Upper lobe of left lung (tissue), 6 donors: ENCODE measurements around the gene GATAD2B. TPM values are rescaled to one million over a fixed set of nuclear protein-coding genes. Genes with fewer than 3 reads are reported as not detected.

Experiments used
- ATAC-seq, 2 donors: fragments of 200-7000 bp; cut with Tn5 transposase; one replicate each; pipeline ENCODE4 v1.9.1; 2022; ENCODE audit warnings: mild to moderate bottlenecking in 2 of 2, moderate library complexity in 2 of 2; ENCODE audit not compliant: low FRiP score in 2 of 2
- DNase-seq, 2 donors: peaks; one replicate each; pipeline ENCODE4 v3.0.0-alpha.2; 2019 to 2020
- H3K27ac ChIP-seq, 4 donors: fragments of 200-600 bp; sonication (generic); one replicate each; pipeline ENCODE4 v1.5.1; 2016 to 2019
- H3K27me3 ChIP-seq, 4 donors: fragments of 200-600 bp; sonication (generic); one replicate each; pipeline ENCODE4 v1.5.1; 2017 to 2019
- H3K36me3 ChIP-seq, 4 donors: fragments of 200-600 bp; sonication (generic); one replicate each; pipeline ENCODE4 v1.5.1; 2016 to 2019
- H3K4me1 ChIP-seq, 4 donors: fragments of 200-600 bp; sonication (generic); one replicate each; pipeline ENCODE4 v1.5.1; 2018 to 2019
- H3K4me3 ChIP-seq, 4 donors: fragments of 200-600 bp; sonication (generic); one replicate each; pipeline ENCODE4 v1.5.1; 2017 to 2019; ENCODE audit warnings: mild to moderate bottlenecking in 2 of 4, moderate library complexity in 1 of 4
- H3K9me3 ChIP-seq, 4 donors: fragments of 200-600 bp; sonication (generic); one replicate each; pipeline ENCODE4 v1.5.1; 2018 to 2019
- EP300 ChIP-seq, 4 donors: sonication (generic); formaldehyde crosslinking; IDR thresholded peaks; one replicate each; pipeline ENCODE4 v1.5.1; 2017; ENCODE audit warnings: antibody characterized with exemption in 4 of 4, control low read depth in 2 of 4
- POLR2A ChIP-seq, 4 donors: fragments of 450-650 bp; IDR thresholded peaks; one replicate each; pipeline ENCODE4 v1.5.1; 2016 to 2017; ENCODE audit warnings: antibody characterized with exemption in 4 of 4, mild to moderate bottlenecking in 2 of 4
- POLR2AphosphoS5 ChIP-seq, 2 donors: sonication (generic); formaldehyde crosslinking; IDR thresholded peaks; one replicate each; pipeline ENCODE4 v1.5.1; 2017; ENCODE audit warnings: antibody characterized with exemption in 2 of 2
- WGBS, 2 donors: methylation state at CpG; one replicate each; pipeline ENCODE4 v1.1.5; 2017 to 2018; 5-methylcytosine and 5-hydroxymethylcytosine counted together
- total RNA-seq, 6 donors: library from RNA; depleted of rRNA in 4 of 6; stranded (reverse); fragments of >200 nt in 4 of 6; gene quantifications; one replicate each; pipeline versions ENCODE4 v1.1.0 to v1.2.1, GENCODE V29; 2016 to 2021
- TF ChIP-seq, protein P1 (sequence below), 6 experiments: fragments of 450-650 bp in 4 of 6; fragments of 200-600 bp in 2 of 6; sonication (generic) in 2 of 6; IDR thresholded peaks; one replicate each; pipeline ENCODE4 v1.5.1; 2016 to 2019; ENCODE audit warnings: antibody characterized with exemption in 6 of 6
- donor health status: DM: no; HTN: no; CAD: no; lungs with moderate emphysema.
- donor health status: DM: no; HTN: yes; CAD: no; lungs with severe emphysema.

GATAD2B gene
- total RNA-seq, 6 donors from 2014 or later: 16.0 to 50.3 (median 37.8) TPM

DNA sequence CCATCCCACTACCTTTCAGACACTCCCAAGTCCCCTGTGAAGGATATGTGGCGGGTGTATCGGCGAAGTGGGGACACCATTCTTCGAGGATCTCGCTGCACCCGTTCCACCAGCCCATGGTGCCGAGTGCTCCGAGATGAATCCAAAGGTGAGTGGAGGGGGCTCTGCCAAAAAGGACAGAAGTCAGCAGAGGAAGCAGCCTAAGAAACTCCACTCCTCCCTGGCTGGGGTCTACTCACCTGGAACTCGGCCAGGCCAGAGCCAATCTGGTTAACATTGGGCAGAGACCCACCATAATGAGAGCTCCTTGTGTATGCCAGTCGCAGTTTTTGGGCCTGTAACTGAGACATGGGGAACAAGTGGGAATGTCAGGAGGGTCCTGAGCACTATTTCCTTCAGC is 32.1 kb upstream of the GATAD2B start:
- DNase-seq (no peak), ATAC-seq (no peak)
- WGBS, 2 donors: 97 to 98% methylated on average over 9 to 10 of the region's 10 CpGs
- Histone ChIP-seq H3K27ac (no peak overlapping the region), H3K4me3 (no peak overlapping the region), H3K27me3 (no peaks in the 10 kb centered on the region), H3K36me3 (peaks cover 24 to 58% (median 42%) of the 10 kb centered on the region in 4 donors), H3K9me3 (no peaks in the 10 kb centered on the region), H3K4me1 (peaks cover 27 to 47% (median 31%) of the 10 kb centered on the region in 4 donors)
- TF ChIP-seq, protein P1, sequence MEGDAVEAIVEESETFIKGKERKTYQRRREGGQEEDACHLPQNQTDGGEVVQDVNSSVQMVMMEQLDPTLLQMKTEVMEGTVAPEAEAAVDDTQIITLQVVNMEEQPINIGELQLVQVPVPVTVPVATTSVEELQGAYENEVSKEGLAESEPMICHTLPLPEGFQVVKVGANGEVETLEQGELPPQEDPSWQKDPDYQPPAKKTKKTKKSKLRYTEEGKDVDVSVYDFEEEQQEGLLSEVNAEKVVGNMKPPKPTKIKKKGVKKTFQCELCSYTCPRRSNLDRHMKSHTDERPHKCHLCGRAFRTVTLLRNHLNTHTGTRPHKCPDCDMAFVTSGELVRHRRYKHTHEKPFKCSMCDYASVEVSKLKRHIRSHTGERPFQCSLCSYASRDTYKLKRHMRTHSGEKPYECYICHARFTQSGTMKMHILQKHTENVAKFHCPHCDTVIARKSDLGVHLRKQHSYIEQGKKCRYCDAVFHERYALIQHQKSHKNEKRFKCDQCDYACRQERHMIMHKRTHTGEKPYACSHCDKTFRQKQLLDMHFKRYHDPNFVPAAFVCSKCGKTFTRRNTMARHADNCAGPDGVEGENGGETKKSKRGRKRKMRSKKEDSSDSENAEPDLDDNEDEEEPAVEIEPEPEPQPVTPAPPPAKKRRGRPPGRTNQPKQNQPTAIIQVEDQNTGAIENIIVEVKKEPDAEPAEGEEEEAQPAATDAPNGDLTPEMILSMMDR (IDR thresholded peaks at IDR 0.05): no peak
- TF ChIP-seq POLR2AphosphoS5 (IDR thresholded peaks at IDR 0.05) (no peak), EP300 (IDR thresholded peaks at IDR 0.05) (no peak), POLR2A (IDR thresholded peaks at IDR 0.05) (no peak)

DNA sequence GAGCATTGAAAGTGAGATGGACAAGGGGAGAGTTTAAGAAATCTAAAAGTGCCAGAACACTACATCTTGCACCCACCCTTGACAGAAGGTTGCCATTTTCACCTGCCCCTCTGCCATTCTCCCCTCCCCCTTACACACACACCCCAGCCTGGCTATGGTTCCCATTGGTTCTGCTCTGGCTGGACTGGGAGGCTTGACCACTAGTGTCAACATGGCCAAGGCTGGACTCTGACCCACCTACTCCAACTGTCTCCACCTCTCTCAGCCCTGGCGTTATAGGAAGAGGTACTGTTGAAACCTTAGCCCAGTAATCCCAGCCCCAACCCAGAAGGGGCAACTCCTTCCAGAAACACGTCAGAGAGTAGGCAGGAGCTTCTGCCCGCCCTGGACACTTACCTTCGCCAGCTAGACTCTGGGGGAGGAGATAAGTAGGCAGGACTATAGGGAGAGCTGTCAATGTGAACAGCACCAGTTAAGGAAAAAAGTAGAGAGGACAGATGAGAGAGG is 31.1 kb upstream of the GATAD2B start:
- Histone ChIP-seq H3K4me1 (peaks cover 23 to 40% (median 24%) of the 10 kb centered on the region in 4 donors), H3K27me3 (no peaks in the 10 kb centered on the region), H3K9me3 (no peaks in the 10 kb centered on the region), H3K27ac (no peak overlapping the region), H3K36me3 (peaks cover 24 to 62% (median 49%) of the 10 kb centered on the region in 4 donors), H3K4me3 (no peak overlapping the region)
- TF ChIP-seq POLR2A (IDR thresholded peaks at IDR 0.05) (no peak), POLR2AphosphoS5 (IDR thresholded peaks at IDR 0.05) (no peak), EP300 (IDR thresholded peaks at IDR 0.05) (no peak)
- TF ChIP-seq, protein P1 (IDR thresholded peaks at IDR 0.05): no peak
- DNase-seq (no peak), ATAC-seq (no peak)
- 82 to 85% methylated on average over 4 of the region's 4 CpGs for WGBS, 2 donors

DNA sequence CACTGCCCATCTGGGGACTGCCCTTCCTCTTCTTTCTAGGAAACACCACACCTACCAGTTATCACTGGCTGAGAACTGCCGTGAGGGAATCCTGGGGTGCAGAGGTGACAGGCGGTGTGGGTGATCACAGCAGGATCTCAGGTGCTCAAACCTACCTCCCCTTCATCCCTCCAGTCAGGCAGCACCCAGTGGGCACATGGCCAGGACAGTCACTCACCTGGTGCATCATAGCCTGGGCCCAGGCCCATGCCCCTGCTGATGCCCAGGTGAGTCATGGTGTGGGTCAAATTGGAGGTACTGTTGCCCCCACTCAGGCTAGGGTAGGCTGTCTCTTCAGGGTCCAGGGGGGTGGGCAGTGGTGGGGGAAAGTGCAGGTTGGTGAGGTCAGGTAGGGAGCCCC is 29.0 kb upstream of the GATAD2B start:
- Histone ChIP-seq H3K36me3 (peaks cover 24 to 81% (median 64%) of the 10 kb centered on the region in 4 donors), H3K9me3 (no peaks in the 10 kb centered on the region), H3K4me3 (no peak overlapping the region), H3K27me3 (no peaks in the 10 kb centered on the region), H3K27ac (no peak overlapping the region), H3K4me1 (peaks cover 17 to 34% (median 21%) of the 10 kb centered on the region in 4 donors)
- ATAC-seq: no peak
- DNase-seq: no peak
- 100% methylated on average over 1 to 2 of the region's 2 CpGs for WGBS, 2 donors
- TF ChIP-seq, protein P1 (IDR thresholded peaks at IDR 0.05): no peak

DNA sequence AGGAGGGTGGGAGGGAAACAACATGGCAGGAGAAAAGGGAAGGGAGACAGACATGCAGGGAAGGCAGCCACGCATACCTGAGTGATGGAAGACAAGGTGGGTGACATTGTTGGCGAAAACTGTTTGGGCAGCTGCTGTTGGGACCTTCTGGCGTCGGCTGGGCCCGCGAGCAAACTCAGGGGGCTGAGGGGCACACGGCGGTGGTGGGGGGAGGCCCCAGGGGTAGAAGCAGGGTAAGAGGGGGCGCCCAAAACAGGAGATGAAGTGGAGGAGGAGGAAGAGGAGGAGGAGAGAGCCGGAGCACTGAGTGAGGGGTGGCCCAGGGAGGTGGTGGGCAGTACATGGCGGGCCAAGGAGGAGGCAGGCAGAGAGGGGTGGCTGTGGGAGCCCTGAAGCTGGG is 28.4 kb upstream of the GATAD2B start:
- peaks cover 24 to 82% (median 64%) of the 10 kb centered on the region in 4 donors for H3K36me3 ChIP-seq

More for the DNA sequence above, 28.4 kb upstream of the GATAD2B start:
- Histone ChIP-seq H3K27ac (no peak overlapping the region), H3K4me3 (no peak overlapping the region), H3K9me3 (no peaks in the 10 kb centered on the region), H3K4me1 (peaks cover 13 to 30% (median 17%) of the 10 kb centered on the region in 4 donors), H3K27me3 (no peaks in the 10 kb centered on the region)
- 90 to 95% methylated on average over 11 of the region's 11 CpGs for WGBS, 2 donors
- ATAC-seq (no peak), DNase-seq (no peak)
- TF ChIP-seq POLR2AphosphoS5 (IDR thresholded peaks at IDR 0.05): no peak
- TF ChIP-seq, protein P1 (IDR thresholded peaks at IDR 0.05): no peak
- no peak for TF ChIP-seq EP300 (IDR thresholded peaks at IDR 0.05)
